Measurements from ENCODE around the gene RPL12. TPM values are rescaled to one million over a fixed set of nuclear protein-coding genes. Genes with fewer than 3 reads are reported as not detected.

RPL12 gene
- 788 and 855 TPM in 2 replicates for total RNA-seq (2022)
- Bru-seq, nascent RNA = percentile 98 among the genes with signal in this experiment
- BruChase-seq, experiment 1, labeled RNA remaining after a 6-hour chase = percentile 99 among the genes with signal in this experiment
- percentile 97 among the genes with signal in this experiment for BruChase-seq, experiment 2, labeled RNA remaining after a 2-hour chase
- long read RNA-seq, transcript RPL12-201 (7 exons, 633 nt) = major isoform, 374 of 425 reads
- long read RNA-seq, partial matches to known transcripts = 42 of 425 reads
- long read RNA-seq, other reads (novel, unspliced or antisense) = 6 of 425 reads

GRCh38 chr9:127450830-127451607 is at the start of gene RPL12, which contains the start of gene LRSAM1:
Gene RPL12, minus strand, starts transcription at chr9:127451406. Its CDS starts 89 bp downstream, at chr9:127451317.
Gene LRSAM1, plus strand, starts transcription at chr9:127451510. Its CDS starts 3,018 bp downstream, at chr9:127454528.
- TSS peak; percentile 43 for BruUV-seq (replicated peaks)
- Mint-ChIP-seq H3K9me3 (ENCODE audit: low read depth, unreplicated experiment) (no peaks in the 10 kb centered on the region), H3K27ac (ENCODE audit: unreplicated experiment) (peak within 1 kb of the TSS; percentile 91), H3K27me3 (ENCODE audit: unreplicated experiment) (no peaks in the 10 kb centered on the region), H3K36me3 (ENCODE audit: insufficient read depth, unreplicated experiment) (peaks cover 64% of the 10 kb centered on the region), H3K4me1 (ENCODE audit: low read depth, unreplicated experiment) (no peaks in the 10 kb centered on the region), H3K4me3 (ENCODE audit: low read depth, unreplicated experiment) (peak within 1 kb of the TSS; percentile 84)
- no peak for TF ChIP-seq CTCF (IDR thresholded peaks at IDR 0.05; ENCODE audit: unreplicated experiment)
- CTCF ChIA-PET = interaction anchor here (0.6 kb wide), 1 partner anchor 649 kb away, joined by 4 read pairs; no protein-coding TSS in a partner anchor
- intact Hi-C loops (cut with micrococcal nuclease; ENCODE audit: unreplicated experiment) = no loop called here
- peak; percentile 92 for DNase-seq

GRCh38 chr9:127500862-127501261 is 49.7 kb upstream of the RPL12 start:
- CTCF ChIA-PET = no interaction called here
- no peak for DNase-seq
- H3K9me3 Mint-ChIP-seq (ENCODE audit: low read depth, unreplicated experiment) = no peaks in the 10 kb centered on the region
- H3K36me3 Mint-ChIP-seq (ENCODE audit: insufficient read depth, unreplicated experiment) = peaks cover 80% of the 10 kb centered on the region
- H3K27me3 Mint-ChIP-seq (ENCODE audit: unreplicated experiment) = no peaks in the 10 kb centered on the region
- no peaks in the 10 kb centered on the region for H3K4me1 Mint-ChIP-seq (ENCODE audit: low read depth, unreplicated experiment)
- intact Hi-C loops (cut with micrococcal nuclease; ENCODE audit: unreplicated experiment) = no loop called here
- no TSS peak for BruUV-seq (replicated peaks)
- no peak for TF ChIP-seq CTCF (IDR thresholded peaks at IDR 0.05; ENCODE audit: unreplicated experiment)
- no peak overlapping the region for H3K27ac Mint-ChIP-seq (ENCODE audit: unreplicated experiment)
- no peak overlapping the region for H3K4me3 Mint-ChIP-seq (ENCODE audit: low read depth, unreplicated experiment)

GRCh38 chr9:127500399-127500798 is 49.2 kb upstream of the RPL12 start:
- Mint-ChIP-seq H3K36me3 (ENCODE audit: insufficient read depth, unreplicated experiment) (peaks cover 78% of the 10 kb centered on the region), H3K4me1 (ENCODE audit: low read depth, unreplicated experiment) (no peaks in the 10 kb centered on the region), H3K4me3 (ENCODE audit: low read depth, unreplicated experiment) (no peak overlapping the region), H3K27ac (ENCODE audit: unreplicated experiment) (no peak overlapping the region), H3K9me3 (ENCODE audit: low read depth, unreplicated experiment) (no peaks in the 10 kb centered on the region), H3K27me3 (ENCODE audit: unreplicated experiment) (no peaks in the 10 kb centered on the region)
- no peak for TF ChIP-seq CTCF (IDR thresholded peaks at IDR 0.05; ENCODE audit: unreplicated experiment)
- DNase-seq = no peak
- intact Hi-C loops (cut with micrococcal nuclease; ENCODE audit: unreplicated experiment) = no loop called here
- CTCF ChIA-PET = interaction anchor here (0.7 kb wide), 1 partner anchor 180 kb away, joined by 3 read pairs; no protein-coding TSS in a partner anchor
- BruUV-seq (replicated peaks) = no TSS peak

GRCh38 chr9:127498298-127498697 is 47.1 kb upstream of the RPL12 start:
- no peak overlapping the region for H3K4me3 Mint-ChIP-seq (ENCODE audit: low read depth, unreplicated experiment)
- CTCF ChIA-PET = no interaction called here
- peaks cover 66% of the 10 kb centered on the region for H3K36me3 Mint-ChIP-seq (ENCODE audit: insufficient read depth, unreplicated experiment)
- no peak for TF ChIP-seq CTCF (IDR thresholded peaks at IDR 0.05; ENCODE audit: unreplicated experiment)
- BruUV-seq (replicated peaks) = no TSS peak
- H3K9me3 Mint-ChIP-seq (ENCODE audit: low read depth, unreplicated experiment) = no peaks in the 10 kb centered on the region
- DNase-seq = no peak
- no peaks in the 10 kb centered on the region for H3K27me3 Mint-ChIP-seq (ENCODE audit: unreplicated experiment)
- intact Hi-C loops (cut with micrococcal nuclease; ENCODE audit: unreplicated experiment) = no loop called here
- no peaks in the 10 kb centered on the region for H3K4me1 Mint-ChIP-seq (ENCODE audit: low read depth, unreplicated experiment)
- H3K27ac Mint-ChIP-seq (ENCODE audit: unreplicated experiment) = no peak overlapping the region
